Neuronal stem cell (in vitro differentiated cells): ENCODE results near the gene JAK1.

Source experiments
- DNase-seq: peaks from one replicate; pipeline ENCODE4 v3.0.0-alpha.2; 2013; ENCODE audit warnings: low spot score
- H2AFZ ChIP-seq: one replicate; pipeline ENCODE4 v1.6.1; 2013; ENCODE audit warnings: mild to moderate bottlenecking, low read length, inconsistent platforms
- H2AK5ac ChIP-seq: 2 replicates; pipeline ENCODE4 v1.6.1; 2013; ENCODE audit warnings: low read depth, mild to moderate bottlenecking, inconsistent platforms, low read length, moderate library complexity, mixed read lengths
- H2BK120ac ChIP-seq: 2 replicates; pipeline ENCODE4 v1.6.1; 2013; ENCODE audit warnings: low read depth, mild to moderate bottlenecking, inconsistent platforms, low read length, moderate library complexity, mixed read lengths
- H2BK12ac ChIP-seq: one replicate; pipeline ENCODE4 v1.6.1; 2013; ENCODE audit warnings: low read length, inconsistent platforms
- H2BK15ac ChIP-seq: 2 replicates; pipeline ENCODE4 v1.6.1; 2013; ENCODE audit warnings: mild to moderate bottlenecking, low read length, inconsistent platforms, mixed read lengths
- H2BK5ac ChIP-seq: one replicate; pipeline ENCODE4 v1.6.1; 2013; ENCODE audit warnings: inconsistent platforms, mild to moderate bottlenecking, low read length, moderate library complexity
- H3K14ac ChIP-seq: one replicate; pipeline ENCODE4 v1.6.1; 2013; ENCODE audit warnings: low read length, inconsistent platforms
- H3K18ac ChIP-seq: 2 replicates; pipeline ENCODE4 v1.6.1; 2013; ENCODE audit warnings: low read length, inconsistent platforms
- H3K23ac ChIP-seq: 2 replicates; pipeline ENCODE4 v1.6.1; 2013; ENCODE audit warnings: low read depth, mild to moderate bottlenecking, mixed read lengths, low read length, inconsistent platforms; ENCODE audit not compliant: poor library complexity
- H3K27ac ChIP-seq: replicated peaks from 3 replicates; pipeline ENCODE4 v1.5.1; 2013; ENCODE audit warnings: low read length, inconsistent platforms
- H3K27me3 ChIP-seq, 3 experiments: 2 replicates each; pipeline ENCODE4 v1.6.1; 2013; ENCODE audit warnings: low read length in 3 of 3, mild to moderate bottlenecking in 2 of 3, inconsistent platforms in 1 of 3, low read depth in 1 of 3, mixed read lengths in 1 of 3, moderate library complexity in 1 of 3; ENCODE audit not compliant: control insufficient read depth in 3 of 3, insufficient read depth in 3 of 3
- H3K36me3 ChIP-seq, 2 donors: replicated peaks in 1 of 2; 2 replicates each; pipeline ENCODE4 v1.6.1; 2013; ENCODE audit warnings: low read length in 2 of 2; ENCODE audit not compliant: control insufficient read depth in 2 of 2, insufficient read depth in 2 of 2
- H3K4ac ChIP-seq: 2 replicates; pipeline ENCODE4 v1.6.1; 2013; ENCODE audit warnings: inconsistent platforms, mild to moderate bottlenecking, low read length, moderate library complexity
- H3K4me1 ChIP-seq, 2 donors: 1 replicate in 1 of 2; 2 replicates in 1 of 2; pipeline ENCODE4 v1.6.1; 2013; ENCODE audit warnings: low read length in 2 of 2, low read depth in 1 of 2; ENCODE audit not compliant: control insufficient read depth in 2 of 2, insufficient read depth in 1 of 2
- H3K4me2 ChIP-seq: one replicate; pipeline ENCODE4 v1.6.1; 2013; ENCODE audit warnings: mild to moderate bottlenecking, low read length, inconsistent platforms; ENCODE audit not compliant: insufficient read depth, poor library complexity, severe bottlenecking
- H3K4me3 ChIP-seq, 2 donors: 2 replicates each; pipeline ENCODE4 v1.5.1; 2013; ENCODE audit warnings: low read length in 2 of 2, mild to moderate bottlenecking in 2 of 2, inconsistent platforms in 1 of 2, moderate library complexity in 1 of 2
- H3K79me1 ChIP-seq: one replicate; pipeline ENCODE4 v1.6.1; 2013; ENCODE audit warnings: low read depth, mild to moderate bottlenecking, inconsistent platforms, low read length, moderate library complexity
- H3K9ac ChIP-seq: one replicate; pipeline ENCODE4 v1.6.1; 2013; ENCODE audit warnings: mild to moderate bottlenecking, low read depth, low read length, inconsistent platforms; ENCODE audit not compliant: poor library complexity
- H3K9me3 ChIP-seq, 2 donors: replicated peaks in 1 of 2; 2 replicates each; pipeline versions ENCODE3 to v1.6.1; 2013; ENCODE audit warnings: low read length in 2 of 2, mild to moderate bottlenecking in 2 of 2, inconsistent platforms in 1 of 2, low read depth in 1 of 2, mixed read lengths in 1 of 2, moderate library complexity in 1 of 2; ENCODE audit not compliant: control insufficient read depth in 2 of 2, insufficient read depth in 1 of 2
- H4K8ac ChIP-seq: one replicate; pipeline ENCODE4 v1.6.1; 2013; ENCODE audit warnings: low read depth, mild to moderate bottlenecking, inconsistent platforms, low read length, moderate library complexity
- H4K91ac ChIP-seq: one replicate; pipeline ENCODE4 v1.6.1; 2013; ENCODE audit warnings: low read length, low read depth, mild to moderate bottlenecking, inconsistent platforms; ENCODE audit not compliant: poor library complexity
- WGBS, 2 donors: extraction: QIAGEN DNeasy Blood & Tissue Kit; methylation state at CpG; one replicate each; pipeline ENCODE4 v1.1.7; 2013; ENCODE audit warnings: missing lambda C conversion rate in 2 of 2, mixed read lengths in 1 of 2; ENCODE audit not compliant: insufficient read length in 2 of 2, insufficient replicate concordance in 1 of 2; ENCODE audit errors: extremely low coverage in 2 of 2; 5-methylcytosine and 5-hydroxymethylcytosine counted together

Gene JAK1

GRCh38 chr1:64891448-64891825, 74.9 kb downstream of the JAK1 start:
- Histone ChIP-seq H3K9ac (no peak overlapping the region), H2AK5ac (no peak overlapping the region), H3K27me3 (peaks cover 0 to 17% (median 0%) of the 10 kb centered on the region in 3 experiments), H3K14ac (no peak overlapping the region), H3K27ac (no peak overlapping the region), H3K9me3 (no peaks in the 10 kb centered on the region), H2BK15ac (no peak overlapping the region), H2BK12ac (no peak overlapping the region), H3K23ac (no peak overlapping the region), H3K4me1 (peaks cover 3 to 6% of the 10 kb centered on the region in 2 donors), H3K4me3 (no peak overlapping the region), H4K8ac (no peak overlapping the region), H3K18ac (peak overlapping the region; percentile 9), H3K79me1 (no peaks in the 10 kb centered on the region), H3K4ac (no peak overlapping the region), H4K91ac (no peak overlapping the region), H3K36me3 (no peaks in the 10 kb centered on the region), H3K4me2 (no peak overlapping the region), H2BK5ac (no peak overlapping the region), H2BK120ac (no peak overlapping the region), H2AFZ (no peak overlapping the region)
- DNase-seq, result no peak
- WGBS, 2 donors, result no CpG with 5 or more reads among the region's 3 CpGs

DNA sequence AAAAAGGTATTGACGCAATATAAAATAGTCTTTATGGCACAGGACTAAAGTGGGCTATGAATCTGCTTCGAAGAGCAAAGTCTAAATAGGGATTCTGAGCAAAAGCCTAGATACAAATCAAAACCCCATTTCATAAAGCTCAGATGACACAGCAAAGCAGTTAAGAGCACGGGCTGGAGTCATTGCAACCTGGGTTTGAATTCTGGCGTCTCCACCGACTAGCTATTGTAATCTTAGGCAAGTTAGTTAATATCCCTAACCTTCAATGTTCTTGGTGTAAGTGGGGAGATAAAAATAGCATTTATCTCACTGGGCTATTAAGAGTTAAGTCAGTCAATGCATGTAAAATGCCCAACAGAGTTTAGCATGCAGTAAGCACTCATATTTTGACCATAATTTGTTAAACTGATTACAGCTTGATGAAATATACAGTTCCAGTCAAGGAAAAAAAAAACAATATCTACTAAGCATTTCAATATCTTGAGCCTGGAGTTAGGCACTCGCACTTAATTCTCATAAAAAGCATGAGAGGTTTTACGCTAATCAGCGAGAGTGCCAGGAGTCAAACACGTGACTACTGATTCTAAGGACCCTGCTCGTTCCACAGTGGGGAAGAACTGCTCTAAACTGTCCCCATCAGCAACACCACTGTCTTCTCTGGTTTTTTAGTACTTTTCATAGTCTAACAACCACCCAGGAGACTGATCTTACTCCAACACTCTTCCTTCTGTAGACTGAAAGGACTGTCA, 75.5 kb downstream of the JAK1 start:
- Histone ChIP-seq H3K18ac (no peak overlapping the region), H4K91ac (no peak overlapping the region), H3K79me1 (no peaks in the 10 kb centered on the region), H2BK15ac (no peak overlapping the region), H2BK120ac (no peak overlapping the region), H2BK5ac (no peak overlapping the region), H2AK5ac (no peak overlapping the region), H3K9me3 (no peaks in the 10 kb centered on the region), H2BK12ac (no peak overlapping the region), H3K4me1 (peaks cover 3 to 7% of the 10 kb centered on the region in 2 donors), H3K27me3 (peaks cover 0 to 17% (median 0%) of the 10 kb centered on the region in 3 experiments), H3K4me2 (no peak overlapping the region), H3K27ac (no peak overlapping the region), H2AFZ (no peak overlapping the region), H3K4me3 (no peak overlapping the region), H3K14ac (no peak overlapping the region), H3K23ac (no peak overlapping the region), H3K4ac (no peak overlapping the region), H3K36me3 (no peaks in the 10 kb centered on the region), H3K9ac (no peak overlapping the region), H4K8ac (no peak overlapping the region)
- WGBS, 2 donors, result no CpG with 5 or more reads among the region's 10 CpGs
- DNase-seq, result no peak

DNA sequence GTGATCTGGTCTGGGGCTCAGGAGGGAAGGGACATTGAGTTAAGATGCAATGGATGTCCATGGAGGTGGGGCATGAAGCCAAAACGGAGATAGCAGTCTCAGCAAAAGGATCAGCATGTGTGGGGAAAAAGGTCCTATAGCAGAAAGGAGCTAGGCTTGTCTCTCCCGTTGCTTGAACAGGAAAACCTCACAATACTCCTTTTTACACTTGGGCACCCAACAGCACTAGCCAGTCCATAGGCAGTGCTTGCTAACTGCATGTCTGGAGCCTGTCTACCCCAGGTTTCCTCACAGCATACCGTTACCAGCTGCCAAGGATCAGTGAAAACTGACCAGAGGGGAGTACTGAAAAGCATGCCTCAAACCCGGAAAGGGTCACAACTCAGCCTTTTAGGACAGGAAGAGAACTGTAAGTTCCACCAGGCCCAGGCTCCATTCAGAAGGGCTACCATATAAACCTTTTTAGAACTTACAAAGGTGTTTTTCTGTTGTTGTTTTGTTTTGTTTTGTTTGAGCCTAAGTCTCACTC, 78.6 kb downstream of the JAK1 start:
- H3K27me3 ChIP-seq, result peaks cover 0 to 26% (median 0%) of the 10 kb centered on the region in 3 experiments
- DNase-seq, result no peak
- H2BK12ac ChIP-seq, result no peak overlapping the region
- H3K4me2 ChIP-seq, result no peak overlapping the region
- no peak overlapping the region for H3K18ac ChIP-seq
- no peak overlapping the region for H2AFZ ChIP-seq
- peak overlapping the region in 1 of 2 donors; percentile 41 for H3K4me3 ChIP-seq
- H3K9me3 ChIP-seq, result no peaks in the 10 kb centered on the region
- no peak overlapping the region for H4K8ac ChIP-seq
- no peaks in the 10 kb centered on the region for H3K79me1 ChIP-seq
- no peak overlapping the region for H3K9ac ChIP-seq
- H2AK5ac ChIP-seq, result no peak overlapping the region
- no peak overlapping the region for H3K4ac ChIP-seq
- H3K23ac ChIP-seq, result no peak overlapping the region
- H3K36me3 ChIP-seq, result no peaks in the 10 kb centered on the region
- H2BK15ac ChIP-seq, result no peak overlapping the region
- H2BK5ac ChIP-seq, result no peak overlapping the region
- no peak overlapping the region for H3K27ac ChIP-seq
- peaks cover 3 to 7% of the 10 kb centered on the region in 2 donors for H3K4me1 ChIP-seq
- H4K91ac ChIP-seq, result no peak overlapping the region
- no peak overlapping the region for H3K14ac ChIP-seq
- H2BK120ac ChIP-seq, result no peak overlapping the region
- no CpG with 5 or more reads among the region's 4 CpGs for whole genome bisulfite sequencing, 2 donors

DNA sequence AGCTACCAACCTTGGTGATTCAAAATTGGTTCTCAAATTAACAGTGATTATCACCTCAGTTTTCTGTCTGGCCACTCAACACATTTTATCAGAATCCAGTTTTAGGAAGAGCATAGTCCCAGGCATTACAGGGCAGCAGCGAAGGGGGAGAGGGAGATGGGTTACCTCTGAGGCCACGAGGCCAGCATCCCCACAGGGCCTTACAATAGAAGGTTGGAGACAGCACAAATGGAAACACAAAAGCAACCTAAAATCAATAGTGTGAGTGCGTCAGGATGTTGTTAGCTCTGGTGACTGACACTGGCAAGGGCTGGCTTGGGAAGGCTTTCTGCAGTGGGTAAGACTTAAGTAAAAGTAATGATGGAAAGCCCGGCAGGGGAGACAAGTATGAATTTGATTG, 79.5 kb downstream of the JAK1 start:
- no peaks in the 10 kb centered on the region for H3K79me1 ChIP-seq
- H3K14ac ChIP-seq, result no peak overlapping the region
- H3K18ac ChIP-seq, result no peak overlapping the region
- peak; percentile 62 for DNase-seq
- H2BK15ac ChIP-seq, result no peak overlapping the region
- H3K23ac ChIP-seq, result no peak overlapping the region
- H3K9ac ChIP-seq, result no peak overlapping the region
- no peak overlapping the region for H2AFZ ChIP-seq
- no peaks in the 10 kb centered on the region for H3K9me3 ChIP-seq
- no peak overlapping the region for H4K91ac ChIP-seq
- H3K4me2 ChIP-seq, result no peak overlapping the region
- H3K4ac ChIP-seq, result no peak overlapping the region
- H3K36me3 ChIP-seq, result no peaks in the 10 kb centered on the region
- no peak overlapping the region for H2AK5ac ChIP-seq
- peaks cover 0 to 26% (median 0%) of the 10 kb centered on the region in 3 experiments for H3K27me3 ChIP-seq
- H2BK5ac ChIP-seq, result no peak overlapping the region
- no peak overlapping the region for H4K8ac ChIP-seq
- peaks cover 3 to 7% of the 10 kb centered on the region in 2 donors for H3K4me1 ChIP-seq
- no peak overlapping the region for H3K4me3 ChIP-seq
- H3K27ac ChIP-seq, result no peak overlapping the region
- no peak overlapping the region for H2BK12ac ChIP-seq
- no CpG with 5 or more reads among the region's 4 CpGs for WGBS, 2 donors
- H2BK120ac ChIP-seq, result no peak overlapping the region
